ENCODE measurements around the gene ZNF662. TPM values are rescaled to one million over a fixed set of nuclear protein-coding genes. Genes with fewer than 3 reads are reported as not detected.

ZNF662 gene
- total RNA-seq (2014; rRNA removed; shearing (Covaris generic)) (1.4 and 1.5 TPM in 2 replicates), polyA plus RNA-seq (2016; fragmentation: Nextera tagmentation; extraction: Ambion mirVana) (1.6 and 2.3 TPM in 2 replicates)

- H3K27ac ChIP-seq, result no peak within 1 kb of the TSS
- no peaks in the 10 kb centered on the region for H4K20me1 ChIP-seq (ENCODE audit: insufficient read depth)
- in situ Hi-C loops (cut with MboI), result no loop called here
- no peaks in the 10 kb centered on the region for H3K36me3 ChIP-seq (ENCODE audit: low read depth)
- H3K79me2 ChIP-seq (ENCODE audit: insufficient read depth), result no peaks in the 10 kb centered on the region
- TF ChIP-seq EZH2 (IDR thresholded peaks at IDR 0.05; ENCODE audit: insufficient read depth, poor library complexity, severe bottlenecking) (no peak), EZH2phosphoT487 (IDR thresholded peaks at IDR 0.05; ENCODE audit: insufficient read depth, low read depth) (no peak)
- H3K4me2 ChIP-seq (ENCODE audit: unreplicated experiment), result peak within 1 kb of the TSS; percentile 91
- no peaks in the 10 kb centered on the region for H3K9me3 ChIP-seq (ENCODE audit: low read depth)
- no peaks in the 10 kb centered on the region for H3K9me2 ChIP-seq (ENCODE audit: insufficient read depth)
- peak within 1 kb of the TSS; percentile 75 for H3K4me3 ChIP-seq
- WGBS, 2 experiments (ENCODE audit: low coverage in 1 of 2, low lambda C conversion rate in 2 of 2, missing lambda C conversion rate in 2 of 2), result 3% methylated on average over 48 to 49 of the region's 59 CpGs
- DNase-seq, result peak; percentile 65
- H3K9ac ChIP-seq, result peak within 1 kb of the TSS; percentile 80
- no peaks in the 10 kb centered on the region; the same call in 1 of the 2 replicates for H3K4me1 ChIP-seq (ENCODE audit: insufficient read depth)
- H3F3A ChIP-seq (ENCODE audit: insufficient read depth), result no peaks in the 10 kb centered on the region; the same call in 1 of the 2 replicates
- H2AFZ ChIP-seq, result peak within 1 kb of the TSS; percentile 93
- no peaks in the 10 kb centered on the region; the same call in 1 of the 2 replicates for H3K27me3 ChIP-seq (replicated peaks; ENCODE audit: insufficient read depth)
These were observed at the start of gene ZNF662 for GRCh38 chr3:42906070-42906847. Gene ZNF662 (plus strand): TSS chr3:42906142. CDS start chr3:42908115, 1,973 bp downstream.

GRCh38 chr3:42856544-42856943, 49.4 kb upstream of the ZNF662 start:
- in situ Hi-C loops (cut with MboI), result no loop called here
- no peak overlapping the region for H3K4me3 ChIP-seq
- no peaks in the 10 kb centered on the region for H4K20me1 ChIP-seq (ENCODE audit: insufficient read depth)

GRCh38 chr3:42864321-42864950, 41.5 kb upstream of the ZNF662 start:
- Histone ChIP-seq H4K20me1 (ENCODE audit: insufficient read depth) (no peaks in the 10 kb centered on the region), H3K27me3 (replicated peaks; ENCODE audit: insufficient read depth) (peaks cover 13% of the 10 kb centered on the region), H3K9me2 (ENCODE audit: insufficient read depth) (no peaks in the 10 kb centered on the region), H3K27ac (no peak overlapping the region), H3K9me3 (ENCODE audit: low read depth) (no peaks in the 10 kb centered on the region), H3K4me2 (ENCODE audit: unreplicated experiment) (no peak overlapping the region), H3K4me1 (ENCODE audit: insufficient read depth) (no peaks in the 10 kb centered on the region), H3F3A (ENCODE audit: insufficient read depth) (no peaks in the 10 kb centered on the region), H3K36me3 (ENCODE audit: low read depth) (no peaks in the 10 kb centered on the region), H2AFZ (no peak overlapping the region), H3K79me2 (ENCODE audit: insufficient read depth) (no peaks in the 10 kb centered on the region), H3K9ac (no peak overlapping the region), H3K4me3 (no peak overlapping the region)
- WGBS, 2 experiments (ENCODE audit: low coverage in 1 of 2, low lambda C conversion rate in 2 of 2, missing lambda C conversion rate in 2 of 2), result 75 to 78% methylated on average over 15 of the region's 15 CpGs
- DNase-seq, result no peak
- in situ Hi-C loops (cut with MboI), result no loop called here
- no peak for TF ChIP-seq EZH2 (IDR thresholded peaks at IDR 0.05; ENCODE audit: insufficient read depth, poor library complexity, severe bottlenecking)
- no peak for TF ChIP-seq EZH2phosphoT487 (IDR thresholded peaks at IDR 0.05; ENCODE audit: insufficient read depth, low read depth)

More at GRCh38 chr3:42856544-42856943, 49.4 kb upstream of the ZNF662 start:
- Histone ChIP-seq H3F3A (ENCODE audit: insufficient read depth) (no peaks in the 10 kb centered on the region), H3K9me3 (ENCODE audit: low read depth) (no peaks in the 10 kb centered on the region), H2AFZ (no peak overlapping the region), H3K27ac (no peak overlapping the region), H3K4me1 (ENCODE audit: insufficient read depth) (no peaks in the 10 kb centered on the region), H3K79me2 (ENCODE audit: insufficient read depth) (no peaks in the 10 kb centered on the region), H3K9me2 (ENCODE audit: insufficient read depth) (no peaks in the 10 kb centered on the region), H3K36me3 (ENCODE audit: low read depth) (no peaks in the 10 kb centered on the region), H3K9ac (no peak overlapping the region), H3K27me3 (replicated peaks; ENCODE audit: insufficient read depth) (peaks cover 31% of the 10 kb centered on the region), H3K4me2 (ENCODE audit: unreplicated experiment) (no peak overlapping the region)
- TF ChIP-seq EZH2 (IDR thresholded peaks at IDR 0.05; ENCODE audit: insufficient read depth, poor library complexity, severe bottlenecking), result no peak
- TF ChIP-seq EZH2phosphoT487 (IDR thresholded peaks at IDR 0.05; ENCODE audit: insufficient read depth, low read depth), result no peak
- 50 to 52% methylated on average over 3 of the region's 3 CpGs for WGBS, 2 experiments (ENCODE audit: low coverage in 1 of 2, low lambda C conversion rate in 2 of 2, missing lambda C conversion rate in 2 of 2)
- no peak for DNase-seq

- H3K4me1 ChIP-seq (ENCODE audit: insufficient read depth), result no peaks in the 10 kb centered on the region
- no peak overlapping the region for H3K9ac ChIP-seq
- TF ChIP-seq EZH2phosphoT487 (IDR thresholded peaks at IDR 0.05; ENCODE audit: insufficient read depth, low read depth) (no peak), EZH2 (IDR thresholded peaks at IDR 0.05; ENCODE audit: insufficient read depth, poor library complexity, severe bottlenecking) (no peak)
- 77 to 80% methylated on average over 8 of the region's 8 CpGs for WGBS, 2 experiments (ENCODE audit: low coverage in 1 of 2, low lambda C conversion rate in 2 of 2, missing lambda C conversion rate in 2 of 2)
- no peaks in the 10 kb centered on the region for H3F3A ChIP-seq (ENCODE audit: insufficient read depth)
- in situ Hi-C loops (cut with MboI), result no loop called here
- H4K20me1 ChIP-seq (ENCODE audit: insufficient read depth), result no peaks in the 10 kb centered on the region
- no peak overlapping the region for H2AFZ ChIP-seq
- H3K79me2 ChIP-seq (ENCODE audit: insufficient read depth), result no peaks in the 10 kb centered on the region
- H3K9me2 ChIP-seq (ENCODE audit: insufficient read depth), result no peaks in the 10 kb centered on the region
- H3K4me2 ChIP-seq (ENCODE audit: unreplicated experiment), result no peak overlapping the region
- H3K27ac ChIP-seq, result no peak overlapping the region
- no peaks in the 10 kb centered on the region for H3K36me3 ChIP-seq (ENCODE audit: low read depth)
- no peaks in the 10 kb centered on the region for H3K9me3 ChIP-seq (ENCODE audit: low read depth)
- H3K27me3 ChIP-seq (replicated peaks; ENCODE audit: insufficient read depth), result peaks cover 13% of the 10 kb centered on the region
- no peak overlapping the region for H3K4me3 ChIP-seq
- DNase-seq, result no peak
These were observed 40.7 kb upstream of the ZNF662 start for GRCh38 chr3:42865256-42865655.
